PFSK-1 (cell line): ENCODE measurements around the gene JPH3.

Experiments used
- FOXP2 ChIP-seq: optimal IDR thresholded peaks from 2 replicates; pipeline ENCODE3; 2011; ENCODE audit warnings: borderline replicate concordance, control low read depth, inconsistent platforms; ENCODE audit not compliant: insufficient read depth; ENCODE audit errors: extremely low read length, extremely low read depth
- TF ChIP-seq, protein P1 (sequence below), 2 experiments: IDR thresholded peaks; 2 replicates each; pipeline versions ENCODE4 v1.6.1 to v1.8.0; 2011 to 2012; ENCODE audit warnings: low read depth in 2 of 2, low read length in 2 of 2, control low read depth in 1 of 2, inconsistent platforms in 1 of 2, mild to moderate bottlenecking in 1 of 2, moderate library complexity in 1 of 2; ENCODE audit not compliant: insufficient read depth in 1 of 2

DNA sequence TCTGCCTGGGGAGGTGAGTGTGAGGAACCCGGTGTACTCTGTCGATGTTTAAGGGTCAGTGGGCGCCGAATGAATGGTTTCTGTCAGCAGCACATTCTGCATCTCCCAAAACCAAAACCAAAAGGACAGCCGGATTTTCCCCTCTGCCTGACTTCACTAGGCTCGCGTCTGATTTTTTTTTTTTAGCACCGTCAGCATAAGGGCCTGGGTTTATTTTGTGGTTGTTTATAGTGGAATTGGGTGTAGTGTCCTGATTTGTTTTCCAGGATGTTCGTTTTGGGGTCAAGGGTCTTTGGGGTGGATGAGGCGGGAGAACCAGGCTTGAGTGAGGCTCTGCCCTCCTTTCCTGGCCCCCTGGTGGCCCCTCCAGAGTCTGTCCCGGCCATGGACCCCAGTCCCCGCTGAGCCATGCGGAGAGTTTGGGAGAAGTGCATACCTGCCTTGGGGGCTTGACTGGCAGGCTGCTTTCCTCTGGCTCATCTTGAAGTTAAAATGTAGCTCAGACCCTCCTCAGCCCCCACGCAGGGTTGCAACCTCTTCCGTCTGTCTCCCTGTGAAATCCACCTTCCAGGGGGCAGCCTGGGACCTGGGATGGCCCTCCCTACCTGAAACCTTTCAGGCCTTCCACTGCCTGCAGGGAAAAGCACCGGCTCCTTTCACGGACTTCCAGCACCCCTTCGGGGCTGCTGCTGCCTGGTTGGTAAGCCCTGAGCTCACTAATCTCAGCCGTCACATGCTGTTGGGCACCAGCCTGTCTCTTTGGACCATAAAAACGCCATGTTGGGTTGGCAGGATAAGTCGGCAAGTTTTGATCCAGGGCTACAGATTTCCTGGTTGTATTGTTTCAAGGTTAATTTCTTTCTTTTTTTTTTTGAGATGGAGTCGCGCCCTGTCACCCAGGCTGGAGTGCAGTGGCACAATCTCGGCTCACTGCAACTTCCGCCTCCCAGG, 60.2 kb downstream of the JPH3 start:
- TF ChIP-seq, protein P1, sequence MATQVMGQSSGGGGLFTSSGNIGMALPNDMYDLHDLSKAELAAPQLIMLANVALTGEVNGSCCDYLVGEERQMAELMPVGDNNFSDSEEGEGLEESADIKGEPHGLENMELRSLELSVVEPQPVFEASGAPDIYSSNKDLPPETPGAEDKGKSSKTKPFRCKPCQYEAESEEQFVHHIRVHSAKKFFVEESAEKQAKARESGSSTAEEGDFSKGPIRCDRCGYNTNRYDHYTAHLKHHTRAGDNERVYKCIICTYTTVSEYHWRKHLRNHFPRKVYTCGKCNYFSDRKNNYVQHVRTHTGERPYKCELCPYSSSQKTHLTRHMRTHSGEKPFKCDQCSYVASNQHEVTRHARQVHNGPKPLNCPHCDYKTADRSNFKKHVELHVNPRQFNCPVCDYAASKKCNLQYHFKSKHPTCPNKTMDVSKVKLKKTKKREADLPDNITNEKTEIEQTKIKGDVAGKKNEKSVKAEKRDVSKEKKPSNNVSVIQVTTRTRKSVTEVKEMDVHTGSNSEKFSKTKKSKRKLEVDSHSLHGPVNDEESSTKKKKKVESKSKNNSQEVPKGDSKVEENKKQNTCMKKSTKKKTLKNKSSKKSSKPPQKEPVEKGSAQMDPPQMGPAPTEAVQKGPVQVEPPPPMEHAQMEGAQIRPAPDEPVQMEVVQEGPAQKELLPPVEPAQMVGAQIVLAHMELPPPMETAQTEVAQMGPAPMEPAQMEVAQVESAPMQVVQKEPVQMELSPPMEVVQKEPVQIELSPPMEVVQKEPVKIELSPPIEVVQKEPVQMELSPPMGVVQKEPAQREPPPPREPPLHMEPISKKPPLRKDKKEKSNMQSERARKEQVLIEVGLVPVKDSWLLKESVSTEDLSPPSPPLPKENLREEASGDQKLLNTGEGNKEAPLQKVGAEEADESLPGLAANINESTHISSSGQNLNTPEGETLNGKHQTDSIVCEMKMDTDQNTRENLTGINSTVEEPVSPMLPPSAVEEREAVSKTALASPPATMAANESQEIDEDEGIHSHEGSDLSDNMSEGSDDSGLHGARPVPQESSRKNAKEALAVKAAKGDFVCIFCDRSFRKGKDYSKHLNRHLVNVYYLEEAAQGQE (IDR thresholded peaks at IDR 0.05; ENCODE audit: insufficient read depth in 1 of 2, low read depth in 2 of 2, low read length in 2 of 2): no peak
- no peak for TF ChIP-seq FOXP2
